Urinary bladder (tissue), 4 donors: ENCODE data around the gene RABGAP1L. TPM values are rescaled to one million over a fixed set of nuclear protein-coding genes. Genes with fewer than 3 reads are reported as not detected.
A peak's percentile ranks its signal among the peaks of the same experiment; 100 is the strongest.

ENCODE experiments used
- DNase-seq: peaks from one replicate; pipeline ENCODE4 v3.0.0-alpha.2; 2015; ENCODE audit errors: extremely low spot score
- H3K27ac ChIP-seq: one replicate; pipeline ENCODE4 v1.5.1; 2013; ENCODE audit warnings: low read depth, mild to moderate bottlenecking, moderate library complexity
- H3K36me3 ChIP-seq: one replicate; pipeline ENCODE4 v1.6.1; 2013; ENCODE audit warnings: mild to moderate bottlenecking, moderate library complexity; ENCODE audit not compliant: insufficient read depth
- H3K4me1 ChIP-seq: one replicate; pipeline ENCODE4 v1.6.1; 2013; ENCODE audit warnings: mild to moderate bottlenecking, moderate library complexity; ENCODE audit not compliant: insufficient read depth
- H3K4me3 ChIP-seq: one replicate; pipeline ENCODE4 v1.5.1; 2013; ENCODE audit warnings: low read depth, low read length
- WGBS: extraction: QIAGEN DNeasy Blood & Tissue Kit; methylation state at CpG from one replicate; pipeline ENCODE4 v1.1.7; 2013; 5-methylcytosine and 5-hydroxymethylcytosine counted together
- polyA plus RNA-seq: library from polyadenylated mRNA; stranded (reverse); fragments of 200-250 nt; gene quantifications from one replicate; pipeline ENCODE4 v1.2.3, GENCODE V29; 2013
- total RNA-seq: library from RNA; depleted of rRNA; stranded (reverse); fragments of >200 nt; gene quantifications from one replicate; pipeline ENCODE4 v1.2.3, GENCODE V29; 2014
- donor health status: healthy with polysubstance abuse.
- donor health status: healthy.

Gene RABGAP1L
- total and polyA plus RNA-seq, 2 donors, result 14.5 to 102 TPM

GRCh38 chr1:174963529-174964125, 804.3 kb downstream of the RABGAP1L start:
- Histone ChIP-seq H3K4me1 (no peaks in the 10 kb centered on the region), H3K27ac (no peak overlapping the region), H3K36me3 (no peaks in the 10 kb centered on the region), H3K4me3 (no peak overlapping the region)
- 37% methylated on average over 2 of the region's 2 CpGs for WGBS
- DNase-seq, result no peak

GRCh38 chr1:174964261-174964971, 805.1 kb downstream of the RABGAP1L start:
- WGBS, result 28% methylated on average over 6 of the region's 6 CpGs
- peak overlapping the region; percentile 50 for H3K27ac ChIP-seq
- H3K4me3 ChIP-seq, result no peak overlapping the region
- no peaks in the 10 kb centered on the region for H3K36me3 ChIP-seq
- DNase-seq, result no peak
- H3K4me1 ChIP-seq, result no peaks in the 10 kb centered on the region

GRCh38 chr1:174964972-174965361, 805.6 kb downstream of the RABGAP1L start:
- no peaks in the 10 kb centered on the region for H3K36me3 ChIP-seq
- no peaks in the 10 kb centered on the region for H3K4me1 ChIP-seq
- no peak overlapping the region for H3K27ac ChIP-seq
- WGBS, result 23% methylated on average over 1 of the region's 1 CpG
- H3K4me3 ChIP-seq, result no peak overlapping the region
- no peak for DNase-seq

GRCh38 chr1:174965362-174966007, 806.2 kb downstream of the RABGAP1L start:
- DNase-seq, result no peak
- WGBS, result 26% methylated on average over 3 of the region's 3 CpGs
- peak overlapping the region; percentile 14 for H3K27ac ChIP-seq
- H3K4me1 ChIP-seq, result no peaks in the 10 kb centered on the region
- H3K4me3 ChIP-seq, result no peak overlapping the region
- H3K36me3 ChIP-seq, result no peaks in the 10 kb centered on the region

GRCh38 chr1:174966008-174966572, 806.8 kb downstream of the RABGAP1L start:
- 52% methylated on average over 1 of the region's 1 CpG for WGBS
- Histone ChIP-seq H3K4me1 (no peaks in the 10 kb centered on the region), H3K4me3 (no peak overlapping the region), H3K36me3 (no peaks in the 10 kb centered on the region), H3K27ac (peak overlapping the region; percentile 60)
- DNase-seq, result peak; percentile 68

- no peak for DNase-seq
- no peaks in the 10 kb centered on the region for H3K36me3 ChIP-seq
- WGBS, result 75% methylated on average over 4 of the region's 4 CpGs
- H3K27ac ChIP-seq, result peak overlapping the region; percentile 32
- no peak overlapping the region for H3K4me3 ChIP-seq
- H3K4me1 ChIP-seq, result no peaks in the 10 kb centered on the region
Measured at GRCh38 chr1:174967845-174968705, 808.8 kb downstream of the RABGAP1L start.

GRCh38 chr1:174968750-174969244, 809.5 kb downstream of the RABGAP1L start:
- no peak overlapping the region for H3K27ac ChIP-seq
- no peak for DNase-seq
- no peak overlapping the region for H3K4me3 ChIP-seq
- H3K36me3 ChIP-seq, result no peaks in the 10 kb centered on the region
- WGBS, result 74% methylated on average over 5 of the region's 5 CpGs
- no peaks in the 10 kb centered on the region for H3K4me1 ChIP-seq

GRCh38 chr1:174969977-174970376, 810.7 kb downstream of the RABGAP1L start:
- Histone ChIP-seq H3K27ac (no peak overlapping the region), H3K4me1 (no peaks in the 10 kb centered on the region), H3K36me3 (no peaks in the 10 kb centered on the region), H3K4me3 (no peak overlapping the region)
- WGBS, result 95% methylated on average over 1 of the region's 1 CpG
- no peak for DNase-seq

- Histone ChIP-seq H3K4me1 (no peaks in the 10 kb centered on the region), H3K27ac (no peak overlapping the region), H3K4me3 (no peak overlapping the region), H3K36me3 (no peaks in the 10 kb centered on the region)
- DNase-seq, result no peak
Measured at GRCh38 chr1:174971466-174971865, 812.1 kb downstream of the RABGAP1L start.

GRCh38 chr1:174971902-174972301, 812.6 kb downstream of the RABGAP1L start:
- no peak for DNase-seq
- H3K4me3 ChIP-seq, result no peak overlapping the region
- 76% methylated on average over 2 of the region's 2 CpGs for WGBS
- H3K4me1 ChIP-seq, result no peaks in the 10 kb centered on the region
- H3K36me3 ChIP-seq, result no peaks in the 10 kb centered on the region
- no peak overlapping the region for H3K27ac ChIP-seq

- H3K36me3 ChIP-seq, result peaks cover 5% of the 10 kb centered on the region
- no peak overlapping the region for H3K4me3 ChIP-seq
- DNase-seq, result no peak
- H3K4me1 ChIP-seq, result no peaks in the 10 kb centered on the region
- WGBS, result 59% methylated on average over 2 of the region's 2 CpGs
- H3K27ac ChIP-seq, result no peak overlapping the region
Measured at GRCh38 chr1:174974711-174975119, 815.4 kb downstream of the RABGAP1L start.

GRCh38 chr1:174975764-174976163, 816.4 kb downstream of the RABGAP1L start:
- Histone ChIP-seq H3K4me3 (no peak overlapping the region), H3K36me3 (peaks cover 5% of the 10 kb centered on the region), H3K4me1 (no peaks in the 10 kb centered on the region), H3K27ac (no peak overlapping the region)
- no peak for DNase-seq
- WGBS, result 88% methylated on average over 1 of the region's 1 CpG

- no peak overlapping the region for H3K27ac ChIP-seq
- H3K4me3 ChIP-seq, result no peak overlapping the region
Measured at GRCh38 chr1:174976436-174977108, 817.3 kb downstream of the RABGAP1L start.

More at GRCh38 chr1:174976436-174977108, 817.3 kb downstream of the RABGAP1L start:
- DNase-seq, result no peak
- Histone ChIP-seq H3K36me3 (peaks cover 5% of the 10 kb centered on the region), H3K4me1 (no peaks in the 10 kb centered on the region)
- 73% methylated on average over 4 of the region's 4 CpGs for WGBS
